ENCODE results near the gene USP32. TPM values are rescaled to one million over a fixed set of nuclear protein-coding genes. Genes with fewer than 3 reads are reported as not detected.

The USP32 gene
- total and polyA plus RNA-seq, 2 donors (not counting 3 experiments of a cell fraction or from before 2014, with no cell fraction given) = 15.7 to 52.9 TPM

DNA sequence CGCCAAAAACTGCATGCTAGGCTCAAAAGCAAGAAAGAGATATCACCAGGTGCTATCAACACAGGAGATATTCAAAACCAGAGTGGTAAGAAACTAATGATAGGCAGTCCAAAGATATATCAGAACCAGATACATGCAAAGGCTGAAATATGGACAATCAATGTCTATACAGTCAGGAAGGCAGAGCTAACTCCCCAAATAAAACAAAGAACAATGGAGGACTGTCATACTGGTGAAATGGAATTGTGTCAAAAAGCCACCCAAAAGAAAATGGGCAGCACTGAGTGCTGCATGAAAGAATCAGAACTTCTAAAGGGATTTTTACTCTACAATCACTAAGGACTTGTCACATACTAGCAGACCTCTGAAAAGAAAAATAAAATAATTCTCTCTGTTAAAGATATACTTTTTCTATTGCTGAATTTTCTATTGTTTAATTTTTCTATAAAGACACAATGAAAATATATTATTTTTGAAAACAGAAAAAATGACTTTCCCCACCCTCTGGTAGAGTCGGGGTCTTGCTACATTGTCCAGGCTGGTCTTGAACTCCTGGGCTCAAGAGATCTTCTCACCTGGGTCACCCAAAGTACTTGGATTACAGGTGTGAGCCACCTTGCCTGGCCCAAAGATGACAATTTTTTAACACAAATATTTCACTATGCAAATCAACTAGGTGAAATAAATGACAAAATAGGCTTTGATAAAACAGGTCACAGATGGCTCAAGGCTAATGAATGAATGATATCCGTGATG lies 98.2 kb downstream of the USP32 start:
- Histone ChIP-seq H3K27ac (ENCODE audit: insufficient read depth, low read depth, low read length) (no peak overlapping the region), H3K36me3 (ENCODE audit: control insufficient read depth in 2 of 2, extremely low read depth in 1 of 2, insufficient read depth in 2 of 2, low read length in 2 of 2) (no peaks in the 10 kb centered on the region), H3K4me2 (ENCODE audit: insufficient read depth, low read length) (no peak overlapping the region), H3K79me2 (ENCODE audit: control insufficient read depth, insufficient read depth, low read length) (peaks cover 2% of the 10 kb centered on the region), H4K20me1 (replicated peaks; ENCODE audit: control insufficient read depth, extremely low read depth, insufficient read depth, low read length) (no peaks in the 10 kb centered on the region), H3K9ac (replicated peaks; ENCODE audit: extremely low read depth, insufficient read depth, low read length) (no peak overlapping the region), H3K9me3 (replicated peaks; ENCODE audit: control insufficient read depth, insufficient read depth, low read length) (no peaks in the 10 kb centered on the region), H2AFZ (ENCODE audit: low read depth, low read length) (no peak overlapping the region), H3K4me1 (ENCODE audit: control insufficient read depth, extremely low read depth, insufficient read depth, low read length) (no peaks in the 10 kb centered on the region), H3K4me3 (replicated peaks in 1 of 3; ENCODE audit: insufficient read depth in 1 of 3, low read depth in 1 of 3, low read length in 3 of 3) (no peak overlapping the region), H3K9me1 (replicated peaks; ENCODE audit: control insufficient read depth, extremely low read depth, insufficient read depth, low read length) (no peaks in the 10 kb centered on the region), H3K27me3 (ENCODE audit: control insufficient read depth in 2 of 2, insufficient read depth in 2 of 2, low read length in 2 of 2) (no peaks in the 10 kb centered on the region)
- intact Hi-C loops (cut with micrococcal nuclease) (no loop called here), dilution Hi-C loops (cut with MboI; ENCODE audit: extremely low pct_ligation_motif_present, low sequenced_read_pairs) (no loop called here)
- ChIA-PET POLR2A (no interaction called here), CTCF (interaction anchor here (0.7 kb wide), 1 partner anchor 48 kb away, joined by 3 read pairs; no protein-coding TSS in a partner anchor)
- TF ChIP-seq FOS (IDR thresholded peaks at IDR 0.05; ENCODE audit: borderline replicate concordance, insufficient read depth, low read length) (no peak), MYC (IDR thresholded peaks at IDR 0.05; ENCODE audit: low read depth, low read length) (no peak), JUN (IDR thresholded peaks at IDR 0.05; ENCODE audit: borderline replicate concordance, insufficient read depth, insufficient read length, low read depth) (no peak), EZH2 (IDR thresholded peaks at IDR 0.05; ENCODE audit: borderline replicate concordance, low read depth, low read length, severe bottlenecking) (no peak), GATA2 (IDR thresholded peaks at IDR 0.05; ENCODE audit: insufficient read depth, insufficient read length, low read depth, low read length) (no peak), POLR2AphosphoS5 (IDR thresholded peaks at IDR 0.05; ENCODE audit: insufficient read depth, low read depth, low read length) (no peak), POLR2A (IDR thresholded peaks at IDR 0.05; ENCODE audit: low read depth, low read length) (no peak), MAX (IDR thresholded peaks at IDR 0.05; ENCODE audit: insufficient read depth, insufficient read length) (no peak)
- TF ChIP-seq, protein P1, sequence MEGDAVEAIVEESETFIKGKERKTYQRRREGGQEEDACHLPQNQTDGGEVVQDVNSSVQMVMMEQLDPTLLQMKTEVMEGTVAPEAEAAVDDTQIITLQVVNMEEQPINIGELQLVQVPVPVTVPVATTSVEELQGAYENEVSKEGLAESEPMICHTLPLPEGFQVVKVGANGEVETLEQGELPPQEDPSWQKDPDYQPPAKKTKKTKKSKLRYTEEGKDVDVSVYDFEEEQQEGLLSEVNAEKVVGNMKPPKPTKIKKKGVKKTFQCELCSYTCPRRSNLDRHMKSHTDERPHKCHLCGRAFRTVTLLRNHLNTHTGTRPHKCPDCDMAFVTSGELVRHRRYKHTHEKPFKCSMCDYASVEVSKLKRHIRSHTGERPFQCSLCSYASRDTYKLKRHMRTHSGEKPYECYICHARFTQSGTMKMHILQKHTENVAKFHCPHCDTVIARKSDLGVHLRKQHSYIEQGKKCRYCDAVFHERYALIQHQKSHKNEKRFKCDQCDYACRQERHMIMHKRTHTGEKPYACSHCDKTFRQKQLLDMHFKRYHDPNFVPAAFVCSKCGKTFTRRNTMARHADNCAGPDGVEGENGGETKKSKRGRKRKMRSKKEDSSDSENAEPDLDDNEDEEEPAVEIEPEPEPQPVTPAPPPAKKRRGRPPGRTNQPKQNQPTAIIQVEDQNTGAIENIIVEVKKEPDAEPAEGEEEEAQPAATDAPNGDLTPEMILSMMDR (IDR thresholded peaks at IDR 0.05; ENCODE audit: extremely low read depth in 1 of 2, insufficient read depth in 1 of 2, low read depth in 1 of 2, low read length in 2 of 2) = no peak
- BruUV-seq (replicated peaks) = no TSS peak
- DNase-seq (ENCODE audit: low read depth, low spot score) (no peak), FAIRE-seq (no peak)

Measured in endothelial cell of umbilical vein (primary cell).